A172 (cell line): ENCODE results near the gene MBLAC1. TPM values are rescaled to one million over a fixed set of nuclear protein-coding genes. Genes with fewer than 3 reads are reported as not detected.
"Not testable (repeated sequence)": the region's sequence is repeated elsewhere in the genome, so short reads cannot be mapped to it uniquely, and the experiment has no call there.

Source experiments
- DNase-seq: peaks from one replicate; pipeline ENCODE4 v3.0.0-alpha.2; 2015; ENCODE audit warnings: low spot score
- total RNA-seq: library from RNA; depleted of rRNA; stranded (reverse); fragments of >200 nt; shearing (Covaris generic); gene quantifications from 2 replicates; pipeline ENCODE4 v1.2.3, GENCODE V29; 2014

The MBLAC1 gene
- total RNA-seq, 1 experiment from 2014 or later: 1.4 TPM

- no peak for DNase-seq
These were observed 4.2 kb upstream of the MBLAC1 start for GRCh38 chr7:100122568-100122967.

GRCh38 chr7:100124301-100125230, 2.2 kb upstream of the MBLAC1 start:
- no peak for DNase-seq

GRCh38 chr7:100126239-100126930, 382 bp upstream of the MBLAC1 start:
- DNase-seq: no peak

GRCh38 chr7:100127866-100128636, 1.3 kb downstream of the MBLAC1 start:
- DNase-seq: no peak

- DNase-seq: no peak
These were observed 1.8 kb downstream of the MBLAC1 start for GRCh38 chr7:100128637-100128963.

GRCh38 chr7:100130220-100130607, 3.4 kb downstream of the MBLAC1 start:
- not testable (repeated sequence) for DNase-seq

- DNase-seq: peak; percentile 48
These were observed 4.1 kb downstream of the MBLAC1 start for GRCh38 chr7:100130608-100131453.

- DNase-seq: no peak
These were observed 5.4 kb downstream of the MBLAC1 start for GRCh38 chr7:100132126-100132525.

GRCh38 chr7:100132697-100133151, 6.0 kb downstream of the MBLAC1 start:
- DNase-seq: peak; percentile 60

GRCh38 chr7:100137851-100138760, 11.3 kb downstream of the MBLAC1 start:
- no peak for DNase-seq

GRCh38 chr7:100141555-100141949, 14.8 kb downstream of the MBLAC1 start:
- DNase-seq: no peak

- no peak for DNase-seq
These were observed 15.7 kb downstream of the MBLAC1 start for GRCh38 chr7:100142461-100142860.

GRCh38 chr7:100146350-100146749, 19.6 kb downstream of the MBLAC1 start:
- not testable (repeated sequence) for DNase-seq

- no peak for DNase-seq
These were observed 20.5 kb downstream of the MBLAC1 start for GRCh38 chr7:100147278-100147677.

- no peak for DNase-seq
These were observed 21.4 kb downstream of the MBLAC1 start for GRCh38 chr7:100148225-100148558.

GRCh38 chr7:100148559-100149328, 22.0 kb downstream of the MBLAC1 start, which contains the start of gene LAMTOR4:
LAMTOR4 (plus strand) TSS chr7:100148918; CDS start chr7:100148973, 55 bp downstream.
- DNase-seq: peak; percentile 99

- no peak for DNase-seq
These were observed 25.6 kb downstream of the MBLAC1 start for GRCh38 chr7:100152404-100152803.

- no peak for DNase-seq
These were observed 26.3 kb downstream of the MBLAC1 start for GRCh38 chr7:100152937-100153666.
